Lower lobe of right lung (tissue), 2 donors: ENCODE measurements around the gene MBD3. TPM values are rescaled to one million over a fixed set of nuclear protein-coding genes. Genes with fewer than 3 reads are reported as not detected.

Source experiments
- ATAC-seq, 2 donors: fragments of 200-7000 bp; cut with Tn5 transposase; one replicate each; pipeline ENCODE4 v1.9.1; 2020 to 2022; ENCODE audit warnings: mild to moderate bottlenecking in 2 of 2, moderate library complexity in 2 of 2
- DNase-seq: peaks from one replicate; pipeline ENCODE4 v3.0.0-alpha.2; 2020
- H3K27ac ChIP-seq: fragments of 200-600 bp; one replicate; pipeline ENCODE4 v1.8.0; 2022
- H3K27me3 ChIP-seq: fragments of 200-600 bp; one replicate; pipeline ENCODE4 v1.8.0; 2022; ENCODE audit warnings: low read depth
- H3K36me3 ChIP-seq: fragments of 200-600 bp; one replicate; pipeline ENCODE4 v1.8.0; 2022; ENCODE audit warnings: mild to moderate bottlenecking
- H3K4me1 ChIP-seq: fragments of 200-600 bp; one replicate; pipeline ENCODE4 v1.8.0; 2022
- H3K4me3 ChIP-seq: fragments of 200-600 bp; one replicate; pipeline ENCODE4 v1.8.0; 2022; ENCODE audit warnings: mild to moderate bottlenecking
- H3K9me3 ChIP-seq: fragments of 200-600 bp; one replicate; pipeline ENCODE4 v1.8.0; 2022
- CTCF ChIP-seq: fragments of 200-600 bp; IDR thresholded peaks from one replicate; pipeline ENCODE4 v1.8.0; 2022; ENCODE audit warnings: antibody characterized with exemption, mild to moderate bottlenecking
- intact Hi-C: fragments of 100-400 bp; cut with DNase I; formaldehyde crosslinking; loops from one replicate; pipeline ENCODE4 v1.11.0; 2022
- total RNA-seq: library from RNA; stranded (reverse); fragmentation: NEBNext Ultra II Directional; extraction: Animal tissue kit (Norgen Biotek cat#: 25700); gene quantifications from one replicate; pipeline ENCODE4 v1.2.1, GENCODE V29; 2021
- donor health status: DM: no; HTN: yes; CAD: no; lungs with severe emphysema.

MBD3 gene
- total RNA-seq, 1 donor from 2014 or later, result 68.1 TPM

- TF ChIP-seq CTCF, result no peak
- no peak overlapping the region for H3K4me3 ChIP-seq
- peaks cover 62% of the 10 kb centered on the region for H3K36me3 ChIP-seq
- intact Hi-C loops, result no loop called here
- H3K27ac ChIP-seq, result no peak overlapping the region
- DNase-seq (no peak), ATAC-seq (no peak)
- no peaks in the 10 kb centered on the region for H3K27me3 ChIP-seq
- no peaks in the 10 kb centered on the region for H3K9me3 ChIP-seq
- peaks cover 16% of the 10 kb centered on the region for H3K4me1 ChIP-seq
Observed at GRCh38 chr19:1613146-1613545, 20.5 kb upstream of the MBD3 start.

- intact Hi-C loops, result no loop called here
- Histone ChIP-seq H3K27ac (no peak overlapping the region), H3K4me1 (peaks cover 16% of the 10 kb centered on the region), H3K4me3 (no peak overlapping the region), H3K36me3 (peaks cover 55% of the 10 kb centered on the region), H3K9me3 (no peaks in the 10 kb centered on the region), H3K27me3 (no peaks in the 10 kb centered on the region)
- TF ChIP-seq CTCF, result no peak
- no peak for ATAC-seq
- DNase-seq, result no peak
Observed at GRCh38 chr19:1612114-1613086, 19.7 kb upstream of the MBD3 start.

- Histone ChIP-seq H3K36me3 (peaks cover 49% of the 10 kb centered on the region), H3K4me1 (peaks cover 19% of the 10 kb centered on the region), H3K27ac (no peak overlapping the region), H3K9me3 (no peaks in the 10 kb centered on the region), H3K4me3 (no peak overlapping the region), H3K27me3 (no peaks in the 10 kb centered on the region)
- intact Hi-C loops, result no loop called here
- DNase-seq (no peak), ATAC-seq (no peak)
- TF ChIP-seq CTCF, result no peak
Observed at GRCh38 chr19:1611353-1611752, 18.7 kb upstream of the MBD3 start.

- Histone ChIP-seq H3K27me3 (no peaks in the 10 kb centered on the region), H3K27ac (no peak overlapping the region), H3K9me3 (no peaks in the 10 kb centered on the region), H3K4me1 (peaks cover 27% of the 10 kb centered on the region), H3K4me3 (no peak overlapping the region), H3K36me3 (peaks cover 42% of the 10 kb centered on the region)
- ATAC-seq (no peak), DNase-seq (no peak)
- TF ChIP-seq CTCF, result no peak
- intact Hi-C loops, result no loop called here
Observed at GRCh38 chr19:1610579-1610978, 17.9 kb upstream of the MBD3 start.

GRCh38 chr19:1609680-1610474 is 17.2 kb upstream of the MBD3 start:
- DNase-seq (no peak), ATAC-seq (no peak)
- Histone ChIP-seq H3K36me3 (peaks cover 35% of the 10 kb centered on the region), H3K27me3 (no peaks in the 10 kb centered on the region), H3K27ac (no peak overlapping the region), H3K4me1 (peaks cover 28% of the 10 kb centered on the region), H3K9me3 (no peaks in the 10 kb centered on the region), H3K4me3 (no peak overlapping the region)
- TF ChIP-seq CTCF, result no peak
- intact Hi-C loops, result no loop called here
